ENCODE results near the gene KLHL29.

KLHL29 gene

GRCh38 chr2:23688486-23689130, 303.6 kb downstream of the KLHL29 start:
- FAIRE-seq = no peak

GRCh38 chr2:23689131-23689700, 304.2 kb downstream of the KLHL29 start:
- DNase-seq (ENCODE audit: insufficient read length, low spot score) (no peak), FAIRE-seq (no peak)
- TF ChIP-seq POU2F2 (IDR thresholded peaks at IDR 0.05; ENCODE audit: low read depth, low read length) = no peak
- TF ChIP-seq POLR2AphosphoS5 (IDR thresholded peaks at IDR 0.05; ENCODE audit: low read depth, low read length) = no peak
- TF ChIP-seq SPI1 (IDR thresholded peaks at IDR 0.05; ENCODE audit: low read depth, low read length) = no peak
- TF ChIP-seq PAX5 (IDR thresholded peaks at IDR 0.05; ENCODE audit: insufficient read depth, low read length, severe bottlenecking) = no peak
- no peak for TF ChIP-seq POLR2A (IDR thresholded peaks at IDR 0.05; ENCODE audit: low read depth, low read length)
- TF ChIP-seq TAF1 (IDR thresholded peaks at IDR 0.05; ENCODE audit: low read depth, low read length) = no peak

More at GRCh38 chr2:23688486-23689130, 303.6 kb downstream of the KLHL29 start:
- no peak for DNase-seq (ENCODE audit: insufficient read length, low spot score)
- no peak for TF ChIP-seq SPI1 (IDR thresholded peaks at IDR 0.05; ENCODE audit: low read depth, low read length)
- no peak for TF ChIP-seq PAX5 (IDR thresholded peaks at IDR 0.05; ENCODE audit: insufficient read depth, low read length, severe bottlenecking)
- TF ChIP-seq TAF1 (IDR thresholded peaks at IDR 0.05; ENCODE audit: low read depth, low read length) = no peak
- no peak for TF ChIP-seq POLR2A (IDR thresholded peaks at IDR 0.05; ENCODE audit: low read depth, low read length)
- TF ChIP-seq POLR2AphosphoS5 (IDR thresholded peaks at IDR 0.05; ENCODE audit: low read depth, low read length) = no peak
- no peak for TF ChIP-seq POU2F2 (IDR thresholded peaks at IDR 0.05; ENCODE audit: low read depth, low read length)

- DNase-seq (ENCODE audit: insufficient read length, low spot score) = no peak
- TF ChIP-seq POLR2AphosphoS5 (IDR thresholded peaks at IDR 0.05; ENCODE audit: low read depth, low read length) (no peak), PAX5 (IDR thresholded peaks at IDR 0.05; ENCODE audit: insufficient read depth, low read length, severe bottlenecking) (no peak)
- FAIRE-seq = no peak
These were observed 304.9 kb downstream of the KLHL29 start for GRCh38 chr2:23689891-23690290.

GRCh38 chr2:23690421-23691105, 305.6 kb downstream of the KLHL29 start:
- no peak for FAIRE-seq
- no peak for DNase-seq (ENCODE audit: insufficient read length, low spot score)
- TF ChIP-seq POU2F2 (IDR thresholded peaks at IDR 0.05; ENCODE audit: low read depth, low read length) (no peak), POLR2A (IDR thresholded peaks at IDR 0.05; ENCODE audit: low read depth, low read length) (no peak), PAX5 (IDR thresholded peaks at IDR 0.05; ENCODE audit: insufficient read depth, low read length, severe bottlenecking) (no peak), TAF1 (IDR thresholded peaks at IDR 0.05; ENCODE audit: low read depth, low read length) (no peak), SPI1 (IDR thresholded peaks at IDR 0.05; ENCODE audit: low read depth, low read length) (no peak), POLR2AphosphoS5 (IDR thresholded peaks at IDR 0.05; ENCODE audit: low read depth, low read length) (no peak)

- DNase-seq (ENCODE audit: insufficient read length, low spot score) (no peak), FAIRE-seq (no peak)
- TF ChIP-seq TAF1 (IDR thresholded peaks at IDR 0.05; ENCODE audit: low read depth, low read length) = no peak
- no peak for TF ChIP-seq POU2F2 (IDR thresholded peaks at IDR 0.05; ENCODE audit: low read depth, low read length)
- no peak for TF ChIP-seq SPI1 (IDR thresholded peaks at IDR 0.05; ENCODE audit: low read depth, low read length)
- TF ChIP-seq POLR2A (IDR thresholded peaks at IDR 0.05; ENCODE audit: low read depth, low read length) = no peak
- TF ChIP-seq POLR2AphosphoS5 (IDR thresholded peaks at IDR 0.05; ENCODE audit: low read depth, low read length) = no peak
- TF ChIP-seq PAX5 (IDR thresholded peaks at IDR 0.05; ENCODE audit: insufficient read depth, low read length, severe bottlenecking) = no peak
These were observed 306.1 kb downstream of the KLHL29 start for GRCh38 chr2:23691106-23691470.

- FAIRE-seq = no peak
- TF ChIP-seq POLR2AphosphoS5 (IDR thresholded peaks at IDR 0.05; ENCODE audit: low read depth, low read length) (no peak), PAX5 (IDR thresholded peaks at IDR 0.05; ENCODE audit: insufficient read depth, low read length, severe bottlenecking) (no peak), SPI1 (IDR thresholded peaks at IDR 0.05; ENCODE audit: low read depth, low read length) (no peak), POU2F2 (IDR thresholded peaks at IDR 0.05; ENCODE audit: low read depth, low read length) (no peak), POLR2A (IDR thresholded peaks at IDR 0.05; ENCODE audit: low read depth, low read length) (no peak), TAF1 (IDR thresholded peaks at IDR 0.05; ENCODE audit: low read depth, low read length) (no peak)
These were observed 306.6 kb downstream of the KLHL29 start for GRCh38 chr2:23691565-23691964.

GRCh38 chr2:23692263-23692662, 307.3 kb downstream of the KLHL29 start:
- TF ChIP-seq POU2F2 (IDR thresholded peaks at IDR 0.05; ENCODE audit: low read depth, low read length) (no peak), POLR2AphosphoS5 (IDR thresholded peaks at IDR 0.05; ENCODE audit: low read depth, low read length) (no peak), POLR2A (IDR thresholded peaks at IDR 0.05; ENCODE audit: low read depth, low read length) (no peak)
- no peak for DNase-seq (ENCODE audit: insufficient read length, low spot score)
- no peak for FAIRE-seq

More at GRCh38 chr2:23691565-23691964, 306.6 kb downstream of the KLHL29 start:
- no peak for DNase-seq (ENCODE audit: insufficient read length, low spot score)

- TF ChIP-seq SPI1 (IDR thresholded peaks at IDR 0.05; ENCODE audit: low read depth, low read length) = no peak
- TF ChIP-seq POLR2AphosphoS5 (IDR thresholded peaks at IDR 0.05; ENCODE audit: low read depth, low read length) = no peak
- no peak for TF ChIP-seq POU2F2 (IDR thresholded peaks at IDR 0.05; ENCODE audit: low read depth, low read length)
- TF ChIP-seq PAX5 (IDR thresholded peaks at IDR 0.05; ENCODE audit: insufficient read depth, low read length, severe bottlenecking) = no peak
- TF ChIP-seq TAF1 (IDR thresholded peaks at IDR 0.05; ENCODE audit: low read depth, low read length) = no peak
- no peak for TF ChIP-seq POLR2A (IDR thresholded peaks at IDR 0.05; ENCODE audit: low read depth, low read length)
- FAIRE-seq = no peak
- no peak for DNase-seq (ENCODE audit: insufficient read length, low spot score)
These were observed 308.0 kb downstream of the KLHL29 start for GRCh38 chr2:23692851-23693605.

- DNase-seq (ENCODE audit: insufficient read length, low spot score) (no peak), FAIRE-seq (no peak)
- no peak for TF ChIP-seq PAX5 (IDR thresholded peaks at IDR 0.05; ENCODE audit: insufficient read depth, low read length, severe bottlenecking)
- TF ChIP-seq POLR2A (IDR thresholded peaks at IDR 0.05; ENCODE audit: low read depth, low read length) = no peak
- TF ChIP-seq POLR2AphosphoS5 (IDR thresholded peaks at IDR 0.05; ENCODE audit: low read depth, low read length) = no peak
- TF ChIP-seq TAF1 (IDR thresholded peaks at IDR 0.05; ENCODE audit: low read depth, low read length) = no peak
- no peak for TF ChIP-seq SPI1 (IDR thresholded peaks at IDR 0.05; ENCODE audit: low read depth, low read length)
- no peak for TF ChIP-seq POU2F2 (IDR thresholded peaks at IDR 0.05; ENCODE audit: low read depth, low read length)
These were observed 308.6 kb downstream of the KLHL29 start for GRCh38 chr2:23693606-23693951.
